Neural cell (in vitro differentiated cells): ENCODE measurements around the gene CCDC24.

Experiments
- POLR2AphosphoS5 ChIP-seq: IDR thresholded peaks from 2 replicates; pipeline ENCODE4 v1.6.1; 2012
- TF ChIP-seq, protein P1 (sequence below): fragments of 450-650 bp; IDR thresholded peaks from 2 replicates; pipeline ENCODE4 v1.5.1; 2014; ENCODE audit warnings: antibody characterized with exemption, mild to moderate bottlenecking, moderate library complexity; ENCODE audit not compliant: poor library complexity, severe bottlenecking

DNA sequence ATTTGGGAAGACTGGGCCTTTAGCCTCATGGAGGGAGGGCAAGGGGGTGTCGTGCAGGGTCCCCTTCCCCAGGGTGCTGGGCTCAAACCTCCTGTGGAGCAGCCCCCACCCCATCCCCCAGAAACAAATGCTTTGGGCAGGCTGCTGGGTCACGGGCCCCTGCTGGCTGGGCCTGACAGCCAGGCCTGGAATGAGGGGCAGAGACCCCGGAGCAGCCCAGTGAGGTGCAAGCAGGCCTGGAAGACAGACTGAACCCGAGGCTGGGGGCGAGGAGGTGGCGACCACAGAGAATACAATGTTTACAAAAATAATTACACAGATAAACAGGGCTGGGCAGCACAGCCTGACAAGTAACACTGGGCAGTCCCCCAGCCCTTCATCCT is 5.3 kb downstream of the CCDC24 start:
- no peak for TF ChIP-seq POLR2AphosphoS5
- TF ChIP-seq, protein P1, sequence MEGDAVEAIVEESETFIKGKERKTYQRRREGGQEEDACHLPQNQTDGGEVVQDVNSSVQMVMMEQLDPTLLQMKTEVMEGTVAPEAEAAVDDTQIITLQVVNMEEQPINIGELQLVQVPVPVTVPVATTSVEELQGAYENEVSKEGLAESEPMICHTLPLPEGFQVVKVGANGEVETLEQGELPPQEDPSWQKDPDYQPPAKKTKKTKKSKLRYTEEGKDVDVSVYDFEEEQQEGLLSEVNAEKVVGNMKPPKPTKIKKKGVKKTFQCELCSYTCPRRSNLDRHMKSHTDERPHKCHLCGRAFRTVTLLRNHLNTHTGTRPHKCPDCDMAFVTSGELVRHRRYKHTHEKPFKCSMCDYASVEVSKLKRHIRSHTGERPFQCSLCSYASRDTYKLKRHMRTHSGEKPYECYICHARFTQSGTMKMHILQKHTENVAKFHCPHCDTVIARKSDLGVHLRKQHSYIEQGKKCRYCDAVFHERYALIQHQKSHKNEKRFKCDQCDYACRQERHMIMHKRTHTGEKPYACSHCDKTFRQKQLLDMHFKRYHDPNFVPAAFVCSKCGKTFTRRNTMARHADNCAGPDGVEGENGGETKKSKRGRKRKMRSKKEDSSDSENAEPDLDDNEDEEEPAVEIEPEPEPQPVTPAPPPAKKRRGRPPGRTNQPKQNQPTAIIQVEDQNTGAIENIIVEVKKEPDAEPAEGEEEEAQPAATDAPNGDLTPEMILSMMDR, result no peak
